Glutamatergic neuron (in vitro differentiated cells): ENCODE measurements around the gene PARM1. TPM values are rescaled to one million over a fixed set of nuclear protein-coding genes. Genes with fewer than 3 reads are reported as not detected.

ENCODE experiments used
- DNase-seq: peaks from one replicate; pipeline ENCODE4 v3.0.0; 2022
- H3K27ac Mint-ChIP-seq: one replicate; pipeline ENCODE4 v1.8.0; 2020; ENCODE audit warnings: mild to moderate bottlenecking, mixed read lengths, inconsistent platforms; ENCODE audit not compliant: unreplicated experiment
- H3K27me3 Mint-ChIP-seq: one replicate; pipeline ENCODE4 v1.8.0; 2020; ENCODE audit warnings: mild to moderate bottlenecking, moderate library complexity, mixed read lengths, inconsistent platforms; ENCODE audit not compliant: unreplicated experiment
- H3K36me3 Mint-ChIP-seq: one replicate; pipeline ENCODE4 v1.8.0; 2020; ENCODE audit warnings: mild to moderate bottlenecking, mixed read lengths, inconsistent platforms; ENCODE audit not compliant: unreplicated experiment
- H3K4me1 Mint-ChIP-seq: one replicate; pipeline ENCODE4 v1.8.0; 2020; ENCODE audit warnings: mild to moderate bottlenecking, low read depth, mixed read lengths, inconsistent platforms; ENCODE audit not compliant: unreplicated experiment
- H3K4me3 Mint-ChIP-seq: one replicate; pipeline ENCODE4 v1.8.0; 2020; ENCODE audit warnings: mild to moderate bottlenecking, mixed read lengths, inconsistent platforms; ENCODE audit not compliant: unreplicated experiment
- H3K9me3 Mint-ChIP-seq: one replicate; pipeline ENCODE4 v1.8.0; 2020; ENCODE audit warnings: mild to moderate bottlenecking, moderate library complexity, mixed read lengths, inconsistent platforms; ENCODE audit not compliant: unreplicated experiment
- CTCF ChIP-seq: fragments of 200-600 bp; sonication (generic); IDR thresholded peaks from one replicate; pipeline ENCODE4 v1.5.0; 2021; ENCODE audit not compliant: partially characterized antibody, unreplicated experiment
- total RNA-seq: library from RNA; stranded (reverse); fragmentation: NEBNext Ultra II Directional; extraction: Animal tissue kit (Norgen Biotek cat#: 25700); gene quantifications from one replicate; pipeline ENCODE4 v1.2.1, GENCODE V29; 2021; ENCODE audit not compliant: unreplicated experiment

Gene PARM1
- total RNA-seq, 1 donor from 2014 or later: 94.3 TPM

- H3K27me3 Mint-ChIP-seq: no peaks in the 10 kb centered on the region
- H3K9me3 Mint-ChIP-seq: no peaks in the 10 kb centered on the region
- no peak for TF ChIP-seq CTCF
- peaks cover 13% of the 10 kb centered on the region for H3K36me3 Mint-ChIP-seq
- no peak for DNase-seq
- peaks cover 2% of the 10 kb centered on the region for H3K4me1 Mint-ChIP-seq
- no peak overlapping the region for H3K27ac Mint-ChIP-seq
- no peak overlapping the region for H3K4me3 Mint-ChIP-seq
Measured at GRCh38 chr4:74946196-74946595, 13.3 kb downstream of the PARM1 start.

GRCh38 chr4:74947798-74948197, 14.9 kb downstream of the PARM1 start:
- no peak overlapping the region for H3K27ac Mint-ChIP-seq

GRCh38 chr4:74948236-74948635, 15.3 kb downstream of the PARM1 start:
- Mint-ChIP-seq H3K9me3 (no peaks in the 10 kb centered on the region), H3K4me1 (peaks cover 2% of the 10 kb centered on the region), H3K27ac (no peak overlapping the region), H3K27me3 (no peaks in the 10 kb centered on the region), H3K36me3 (peaks cover 4% of the 10 kb centered on the region), H3K4me3 (no peak overlapping the region)
- TF ChIP-seq CTCF: no peak
- no peak for DNase-seq

More at GRCh38 chr4:74947798-74948197, 14.9 kb downstream of the PARM1 start:
- DNase-seq: no peak
- Mint-ChIP-seq H3K27me3 (no peaks in the 10 kb centered on the region), H3K36me3 (peaks cover 8% of the 10 kb centered on the region), H3K4me3 (no peak overlapping the region), H3K9me3 (no peaks in the 10 kb centered on the region), H3K4me1 (peaks cover 2% of the 10 kb centered on the region)
- no peak for TF ChIP-seq CTCF

GRCh38 chr4:74950200-74950599, 17.3 kb downstream of the PARM1 start:
- Mint-ChIP-seq H3K4me1 (no peaks in the 10 kb centered on the region), H3K27me3 (no peaks in the 10 kb centered on the region), H3K9me3 (no peaks in the 10 kb centered on the region), H3K4me3 (no peak overlapping the region), H3K27ac (no peak overlapping the region), H3K36me3 (peaks cover 4% of the 10 kb centered on the region)
- no peak for DNase-seq
- TF ChIP-seq CTCF: no peak

- DNase-seq: no peak
- no peaks in the 10 kb centered on the region for H3K4me1 Mint-ChIP-seq
- no peak overlapping the region for H3K4me3 Mint-ChIP-seq
- H3K36me3 Mint-ChIP-seq: peaks cover 4% of the 10 kb centered on the region
- H3K27ac Mint-ChIP-seq: no peak overlapping the region
- no peaks in the 10 kb centered on the region for H3K9me3 Mint-ChIP-seq
- TF ChIP-seq CTCF: no peak
- no peaks in the 10 kb centered on the region for H3K27me3 Mint-ChIP-seq
Measured at GRCh38 chr4:74950882-74951281, 18.0 kb downstream of the PARM1 start.
